ENCODE results near the gene RAB17. TPM values are rescaled to one million over a fixed set of nuclear protein-coding genes. Genes with fewer than 3 reads are reported as not detected.
A peak's percentile ranks its signal among the peaks of the same experiment; 100 is the strongest.

The RAB17 gene
- total RNA-seq, 4 donors from 2014 or later, result 37.6 to 88.1 (median 70.1) TPM

DNA sequence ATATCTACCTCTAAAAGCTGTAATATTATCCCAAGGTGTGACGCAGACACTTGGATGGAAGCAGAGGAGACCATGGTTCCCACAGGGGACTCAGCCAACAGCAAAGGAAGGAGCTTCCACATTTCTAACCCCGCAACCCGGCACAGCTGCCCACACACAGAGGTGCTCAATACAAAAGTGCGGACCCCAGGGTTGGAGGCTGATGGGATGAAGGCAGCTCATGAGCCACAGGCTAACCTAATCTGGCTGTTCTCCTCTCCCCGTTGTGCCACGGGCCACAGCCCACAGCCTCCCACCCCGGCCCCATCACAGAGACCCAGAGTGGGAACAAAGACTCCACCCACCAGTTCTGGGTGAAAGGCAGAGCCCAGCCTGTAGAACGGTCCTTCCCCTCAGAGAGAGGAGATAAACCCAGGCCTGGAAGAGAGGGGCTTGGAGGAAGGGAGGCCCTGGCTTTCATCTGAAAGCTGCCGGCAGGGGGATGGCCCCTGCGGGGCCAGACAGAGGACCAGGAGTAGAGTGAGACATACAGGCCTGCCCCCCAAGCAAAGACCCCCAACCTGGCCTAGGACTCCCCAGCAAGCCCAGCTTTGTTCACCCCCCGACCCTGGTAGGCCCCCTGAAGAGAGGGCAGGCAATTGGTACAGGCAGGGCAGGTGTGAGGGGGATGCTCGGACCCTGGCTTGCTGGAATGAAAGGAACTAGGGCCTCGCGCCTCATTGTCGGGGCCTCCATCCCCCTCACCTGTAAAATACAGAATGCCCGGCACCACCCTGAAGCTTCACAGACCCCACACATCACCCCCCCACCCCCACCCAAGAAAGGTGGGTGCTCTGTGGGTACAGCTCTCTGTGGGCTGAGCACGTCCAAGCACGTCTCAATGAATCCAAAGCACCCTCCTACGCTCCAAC is 6.9 kb downstream of the RAB17 start:
- intact Hi-C loops (cut with DNase I), result loop anchor here (5.0 to 10.0 kb wide), 2 partner anchors 81 to 159 kb away; no protein-coding TSS in a partner anchor
- no peaks in the 10 kb centered on the region for H3K9me3 ChIP-seq
- TF ChIP-seq POLR2A (IDR thresholded peaks at IDR 0.05), result no peak
- TF ChIP-seq, protein P1, sequence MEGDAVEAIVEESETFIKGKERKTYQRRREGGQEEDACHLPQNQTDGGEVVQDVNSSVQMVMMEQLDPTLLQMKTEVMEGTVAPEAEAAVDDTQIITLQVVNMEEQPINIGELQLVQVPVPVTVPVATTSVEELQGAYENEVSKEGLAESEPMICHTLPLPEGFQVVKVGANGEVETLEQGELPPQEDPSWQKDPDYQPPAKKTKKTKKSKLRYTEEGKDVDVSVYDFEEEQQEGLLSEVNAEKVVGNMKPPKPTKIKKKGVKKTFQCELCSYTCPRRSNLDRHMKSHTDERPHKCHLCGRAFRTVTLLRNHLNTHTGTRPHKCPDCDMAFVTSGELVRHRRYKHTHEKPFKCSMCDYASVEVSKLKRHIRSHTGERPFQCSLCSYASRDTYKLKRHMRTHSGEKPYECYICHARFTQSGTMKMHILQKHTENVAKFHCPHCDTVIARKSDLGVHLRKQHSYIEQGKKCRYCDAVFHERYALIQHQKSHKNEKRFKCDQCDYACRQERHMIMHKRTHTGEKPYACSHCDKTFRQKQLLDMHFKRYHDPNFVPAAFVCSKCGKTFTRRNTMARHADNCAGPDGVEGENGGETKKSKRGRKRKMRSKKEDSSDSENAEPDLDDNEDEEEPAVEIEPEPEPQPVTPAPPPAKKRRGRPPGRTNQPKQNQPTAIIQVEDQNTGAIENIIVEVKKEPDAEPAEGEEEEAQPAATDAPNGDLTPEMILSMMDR (IDR thresholded peaks at IDR 0.05), result no peak
- no peak for DNase-seq
- peak overlapping the region; percentile 40 to 97 (median 89) for H3K27ac ChIP-seq
- H3K4me3 ChIP-seq (replicated peaks in 1 of 3), result no peak overlapping the region
- peaks cover 25 to 33% of the 10 kb centered on the region in 2 donors for H3K4me1 ChIP-seq
- H3K27me3 ChIP-seq, result no peaks in the 10 kb centered on the region
- 83 to 87% methylated on average over 12 to 18 of the region's 19 CpGs for WGBS, 2 donors
- no peaks in the 10 kb centered on the region for H3K36me3 ChIP-seq

DNA sequence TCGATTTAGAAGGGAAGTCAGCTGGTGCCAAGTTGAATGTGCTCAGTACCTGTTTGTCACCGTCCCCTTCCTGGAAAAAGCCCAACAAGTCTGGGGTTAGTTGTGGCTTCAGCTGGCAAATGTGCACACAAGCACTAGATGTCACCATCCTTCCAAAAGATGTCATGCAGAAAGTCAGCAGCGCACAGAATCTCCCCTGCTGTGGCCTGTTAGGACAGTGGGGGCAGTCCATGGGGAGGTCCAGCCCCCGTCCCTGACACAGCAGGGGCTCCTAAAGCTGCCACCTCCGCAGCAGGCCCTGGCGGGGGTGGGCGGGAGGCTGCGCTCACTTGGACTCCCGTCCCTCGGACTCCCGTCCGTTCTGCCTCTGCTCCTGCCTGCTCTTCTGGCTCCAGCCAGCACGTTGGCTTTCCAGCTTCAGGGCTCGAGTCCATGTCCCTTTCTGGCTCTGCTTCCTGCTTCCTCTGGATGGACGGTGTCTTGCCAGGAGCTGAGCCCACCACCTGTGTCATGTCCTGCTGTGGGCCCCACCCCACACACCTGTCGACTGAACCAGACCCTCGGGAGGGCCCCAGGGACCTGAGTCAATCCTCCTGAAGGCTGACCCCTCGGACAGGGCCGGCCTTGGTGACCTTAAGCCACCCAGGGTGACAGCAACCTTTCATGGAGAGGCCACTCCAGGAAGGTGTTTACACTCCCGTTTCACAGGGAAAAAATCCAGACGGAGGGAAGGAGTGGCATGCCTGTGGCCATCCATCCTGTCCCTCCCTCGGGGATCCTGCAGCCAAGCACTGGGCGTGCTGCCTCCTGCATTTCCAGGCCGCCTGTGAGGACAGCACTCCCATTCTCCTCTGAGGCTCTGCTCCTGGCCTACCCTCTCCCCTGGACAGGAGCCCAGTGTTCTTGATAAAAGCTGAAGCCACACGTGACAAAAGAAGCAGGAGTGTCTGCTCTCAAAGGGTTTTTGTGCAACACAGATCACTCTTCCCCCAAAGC is 8.5 kb downstream of the RAB17 start:
- peak overlapping the region; percentile 87 to 97 (median 89) for H3K27ac ChIP-seq
- DNase-seq, result peak; percentile 93 to 94
- no peak overlapping the region for H3K4me3 ChIP-seq (replicated peaks in 1 of 3)
- H3K4me1 ChIP-seq, result peaks cover 25 to 27% of the 10 kb centered on the region in 2 donors
- H3K27me3 ChIP-seq, result no peaks in the 10 kb centered on the region
- WGBS, 2 donors, result 13 to 18% methylated on average over 12 to 14 of the region's 25 CpGs
- intact Hi-C loops (cut with DNase I), result loop anchor here (5.0 to 10.0 kb wide), 2 partner anchors 83 to 160 kb away; no protein-coding TSS in a partner anchor
- no peaks in the 10 kb centered on the region for H3K9me3 ChIP-seq
- no peaks in the 10 kb centered on the region for H3K36me3 ChIP-seq
- TF ChIP-seq POLR2A (IDR thresholded peaks at IDR 0.05), result peak; percentile 45 to 63
- TF ChIP-seq, protein P1 (IDR thresholded peaks at IDR 0.05), result peak in 5 of 6 experiments; percentile 21 to 80 (median 55)

DNA sequence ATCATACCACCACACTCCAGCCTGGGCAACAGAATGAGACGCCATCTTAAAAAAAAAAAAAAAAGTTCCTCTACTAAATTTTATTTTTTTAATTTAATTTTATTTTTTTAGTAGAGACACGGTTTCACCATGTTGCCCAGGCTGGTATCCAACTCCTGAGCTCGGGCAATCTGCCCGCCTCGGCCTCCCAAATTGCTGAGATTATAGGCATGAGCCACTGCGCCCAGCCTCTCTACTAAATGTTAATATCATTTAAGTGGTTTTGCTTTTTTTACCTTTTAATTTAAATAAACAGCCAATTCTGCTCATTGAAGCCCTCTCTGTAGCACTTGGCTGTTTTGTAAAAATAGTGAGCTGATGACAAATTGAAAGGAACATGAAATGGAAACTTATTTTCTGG is 9.2 kb downstream of the RAB17 start:
- Histone ChIP-seq H3K4me3 (replicated peaks in 1 of 3) (no peak overlapping the region), H3K36me3 (no peaks in the 10 kb centered on the region), H3K4me1 (peaks cover 25 to 27% of the 10 kb centered on the region in 2 donors), H3K27me3 (no peaks in the 10 kb centered on the region), H3K9me3 (no peaks in the 10 kb centered on the region), H3K27ac (peak overlapping the region; percentile 87 to 97 (median 89))
- DNase-seq, result peak; percentile 64 to 69
- TF ChIP-seq, protein P1 (IDR thresholded peaks at IDR 0.05), result no peak
- no peak for TF ChIP-seq POLR2A (IDR thresholded peaks at IDR 0.05)
- intact Hi-C loops (cut with DNase I), result loop anchor here (5.0 to 10.0 kb wide), 2 partner anchors 83 to 161 kb away; no protein-coding TSS in a partner anchor
- WGBS, 2 donors, result 60 to 72% methylated on average over 6 of the region's 6 CpGs

DNA sequence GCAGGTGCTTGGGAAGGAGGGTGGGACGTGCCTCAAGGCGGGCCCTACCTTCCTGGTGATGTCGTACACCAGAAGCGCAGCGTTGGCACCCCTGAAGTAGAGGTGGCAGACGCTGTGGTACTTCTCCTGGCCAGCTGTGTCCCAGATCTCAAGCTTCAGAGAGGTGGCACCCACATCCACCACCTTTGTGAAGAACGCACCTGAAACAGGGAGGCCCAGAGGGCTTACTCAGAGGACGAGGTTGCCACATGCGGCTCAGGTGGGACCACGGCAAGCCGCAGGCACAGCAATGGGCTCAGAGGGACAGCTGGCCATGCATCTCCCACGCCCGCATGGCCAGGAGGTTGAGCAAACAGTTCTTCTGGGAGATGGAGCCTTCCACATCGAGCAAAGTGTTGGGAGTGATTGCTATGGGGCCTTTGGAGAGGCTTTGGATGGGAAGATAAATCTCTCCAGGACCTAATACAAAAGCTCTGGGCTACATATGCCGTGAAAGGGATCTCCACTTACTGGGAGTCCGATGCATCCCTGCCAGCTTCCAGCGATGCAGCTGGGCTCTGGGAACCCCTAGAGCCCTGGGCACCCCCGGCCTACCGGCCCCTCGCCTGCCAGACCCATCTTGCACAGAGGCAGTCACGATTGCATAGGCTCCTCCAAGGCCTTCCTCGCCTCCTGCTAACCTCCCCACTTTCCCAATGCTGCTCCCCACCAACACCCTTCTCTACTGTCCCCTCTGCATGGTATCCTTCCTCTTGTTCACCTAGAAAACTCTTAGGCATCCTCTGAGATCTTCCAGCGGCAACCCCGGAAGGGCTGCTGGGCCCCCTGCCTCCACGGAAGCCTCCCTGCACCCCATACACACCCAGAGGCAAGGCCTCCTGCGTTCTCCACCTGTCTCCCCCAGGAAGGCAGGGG is 12.3 kb downstream of the RAB17 start:
- no peak overlapping the region for H3K27ac ChIP-seq
- WGBS, 2 donors, result 94 to 95% methylated on average over 26 of the region's 26 CpGs
- no peak overlapping the region for H3K4me3 ChIP-seq (replicated peaks in 1 of 3)
- DNase-seq, result no peak
- no peaks in the 10 kb centered on the region for H3K36me3 ChIP-seq
- intact Hi-C loops (cut with DNase I), result loop anchor here (5.0 to 10.0 kb wide), 2 partner anchors 49 to 423 kb away; partner anchors contain the start of gene LRRFIP1
- peaks cover 24 to 29% of the 10 kb centered on the region in 2 donors for H3K4me1 ChIP-seq
- TF ChIP-seq, protein P1 (IDR thresholded peaks at IDR 0.05), result no peak
- no peak for TF ChIP-seq POLR2A (IDR thresholded peaks at IDR 0.05)
- H3K9me3 ChIP-seq, result no peaks in the 10 kb centered on the region
- no peaks in the 10 kb centered on the region for H3K27me3 ChIP-seq

Measured in thyroid gland (tissue), 4 donors.